Activated CD8-positive, alpha-beta T cell treated with anti-CD3 and anti-CD28 coated beads for 36 hours (primary cell): ENCODE results near the gene SYP. TPM values are rescaled to one million over a fixed set of nuclear protein-coding genes. Genes with fewer than 3 reads are reported as not detected.
"Not testable (repeated sequence)": the region's sequence is repeated elsewhere in the genome, so short reads cannot be mapped to it uniquely, and the experiment has no call there.

Experiments used
- ATAC-seq: fragments of 200-7000 bp; cut with Tn5 transposase; one replicate; pipeline ENCODE4 v1.10.0; 2021; ENCODE audit warnings: mild to moderate bottlenecking, moderate library complexity
- CTCF ChIA-PET: fragments of 350-600 bp; sonication (Branson Sonifier 250); formaldehyde crosslinking; loops from one replicate; lab custom pipeline; 2021; ENCODE audit warnings: antibody characterized with exemption; lab: Charles Lee
- POLR2A ChIA-PET: fragments of 350-600 bp; sonication (Branson Sonifier 250); formaldehyde crosslinking; loops from one replicate; lab custom pipeline; 2021; ENCODE audit warnings: antibody characterized with exemption; lab: Charles Lee
- DNase-seq: peaks from one replicate; pipeline ENCODE4 v3.0.0-alpha.2; 2020
- H3K27ac Mint-ChIP-seq: one replicate; pipeline ENCODE4 v1.8.0; 2021; ENCODE audit warnings: mild to moderate bottlenecking, mixed read lengths
- H3K27me3 Mint-ChIP-seq: one replicate; pipeline ENCODE4 v1.8.0; 2021; ENCODE audit warnings: mixed read lengths
- H3K36me3 Mint-ChIP-seq: one replicate; pipeline ENCODE4 v1.8.0; 2021; ENCODE audit warnings: low read depth, mixed read lengths
- H3K4me1 Mint-ChIP-seq: one replicate; pipeline ENCODE4 v1.8.0; 2021; ENCODE audit warnings: low read depth, mixed read lengths
- H3K4me3 Mint-ChIP-seq: one replicate; pipeline ENCODE4 v1.8.0; 2021; ENCODE audit warnings: mild to moderate bottlenecking, moderate library complexity, mixed read lengths
- H3K9me3 Mint-ChIP-seq: one replicate; pipeline ENCODE4 v1.8.0; 2021; ENCODE audit warnings: mixed read lengths
- CTCF ChIP-seq: fragments of 200-600 bp; IDR thresholded peaks from one replicate; pipeline ENCODE4 v1.8.0; 2022; ENCODE audit warnings: antibody characterized with exemption, mild to moderate bottlenecking
- intact Hi-C: fragments of 100-400 bp; cut with micrococcal nuclease; formaldehyde crosslinking; loops from one replicate; pipeline ENCODE4 v1.10.0; 2022
- total RNA-seq, 2 experiments: library from RNA; stranded (reverse); gene quantifications; one replicate each; pipeline ENCODE4 v1.2.3, GENCODE V29; 2021

The SYP gene
- total RNA-seq, 2 experiments from 2014 or later = 10.2 to 11.4 TPM

GRCh38 chrX:49155900-49156837 lies 43.8 kb downstream of the SYP start:
- Mint-ChIP-seq H3K27me3 (no peaks in the 10 kb centered on the region), H3K9me3 (no peaks in the 10 kb centered on the region), H3K36me3 (no peaks in the 10 kb centered on the region), H3K4me1 (peaks cover 13% of the 10 kb centered on the region), H3K27ac (peak overlapping the region; percentile 97), H3K4me3 (peak overlapping the region; percentile 85)
- ChIA-PET POLR2A (no interaction called here), CTCF (interaction anchor here (0.6 to 2.4 kb wide), 7 partner anchors 10 to 44 kb away, joined by 3 to 34 read pairs (median 5); partner anchors contain the start of gene PLP2)
- ATAC-seq = peak; percentile 90
- DNase-seq = peak; percentile 86
- peak; percentile 35 for TF ChIP-seq CTCF
- intact Hi-C loops = no loop called here

- CTCF ChIA-PET = interaction anchor here (0.6 to 2.4 kb wide), 7 partner anchors 11 to 43 kb away, joined by 3 to 34 read pairs (median 5); partner anchors contain the start of gene PLP2
- intact Hi-C loops = no loop called here
- Mint-ChIP-seq H3K27ac (peak overlapping the region; percentile 97), H3K9me3 (no peaks in the 10 kb centered on the region), H3K4me3 (peak overlapping the region; percentile 85), H3K27me3 (no peaks in the 10 kb centered on the region), H3K4me1 (peaks cover 13% of the 10 kb centered on the region), H3K36me3 (no peaks in the 10 kb centered on the region)
- POLR2A ChIA-PET = interaction anchor here (0.9 kb wide), 1 partner anchor 31 kb away, joined by 3 read pairs; no protein-coding TSS in a partner anchor
- ATAC-seq = peak; percentile 38
- DNase-seq = peak; percentile 68
- TF ChIP-seq CTCF = no peak
These were observed 44.6 kb downstream of the SYP start for GRCh38 chrX:49155243-49155899.

GRCh38 chrX:49153467-49153866 lies 46.5 kb downstream of the SYP start:
- H3K36me3 Mint-ChIP-seq = no peaks in the 10 kb centered on the region
- intact Hi-C loops = no loop called here
- H3K27me3 Mint-ChIP-seq = no peaks in the 10 kb centered on the region
- no peak overlapping the region for H3K27ac Mint-ChIP-seq
- TF ChIP-seq CTCF = no peak
- CTCF ChIA-PET = interaction anchor here (0.6 kb wide), 1 partner anchor 11 kb away, joined by 4 read pairs; no protein-coding TSS in a partner anchor
- H3K4me1 Mint-ChIP-seq = peaks cover 13% of the 10 kb centered on the region
- H3K9me3 Mint-ChIP-seq = no peaks in the 10 kb centered on the region
- H3K4me3 Mint-ChIP-seq = no peak overlapping the region
- POLR2A ChIA-PET = no interaction called here
- ATAC-seq (no peak), DNase-seq (no peak)

GRCh38 chrX:49149291-49149690 lies 50.7 kb downstream of the SYP start:
- DNase-seq, ATAC-seq, intact Hi-C loops, H3K36me3 Mint-ChIP-seq, H3K27me3 Mint-ChIP-seq, POLR2A ChIA-PET, H3K9me3 Mint-ChIP-seq, CTCF ChIA-PET, H3K4me3 Mint-ChIP-seq, H3K4me1 Mint-ChIP-seq, H3K27ac Mint-ChIP-seq: not testable (repeated sequence)

GRCh38 chrX:49148390-49149100 lies 51.4 kb downstream of the SYP start:
- H3K36me3 Mint-ChIP-seq, H3K27me3 Mint-ChIP-seq, ATAC-seq, H3K9me3 Mint-ChIP-seq, intact Hi-C loops, CTCF ChIA-PET, DNase-seq, POLR2A ChIA-PET, H3K27ac Mint-ChIP-seq, H3K4me3 Mint-ChIP-seq, H3K4me1 Mint-ChIP-seq: not testable (repeated sequence)
